Panc1 (cell line): ENCODE results near the gene HNF1B.

ENCODE experiments used
- POLR2AphosphoS5 ChIP-seq: IDR thresholded peaks from 2 replicates; pipeline ENCODE4 v1.6.1; 2012; ENCODE audit warnings: mild to moderate bottlenecking, low read depth, low read length, moderate library complexity
- SIN3A ChIP-seq: IDR thresholded peaks from 2 replicates; pipeline ENCODE4 v1.6.1; 2012; ENCODE audit warnings: low read depth, mild to moderate bottlenecking, low read length, moderate library complexity, borderline replicate concordance; ENCODE audit not compliant: insufficient read depth
- TF ChIP-seq, protein P1 (sequence below): fragments of 450-650 bp; IDR thresholded peaks from 2 replicates; pipeline ENCODE4 v1.5.1; 2017; ENCODE audit warnings: mild to moderate bottlenecking

DNA sequence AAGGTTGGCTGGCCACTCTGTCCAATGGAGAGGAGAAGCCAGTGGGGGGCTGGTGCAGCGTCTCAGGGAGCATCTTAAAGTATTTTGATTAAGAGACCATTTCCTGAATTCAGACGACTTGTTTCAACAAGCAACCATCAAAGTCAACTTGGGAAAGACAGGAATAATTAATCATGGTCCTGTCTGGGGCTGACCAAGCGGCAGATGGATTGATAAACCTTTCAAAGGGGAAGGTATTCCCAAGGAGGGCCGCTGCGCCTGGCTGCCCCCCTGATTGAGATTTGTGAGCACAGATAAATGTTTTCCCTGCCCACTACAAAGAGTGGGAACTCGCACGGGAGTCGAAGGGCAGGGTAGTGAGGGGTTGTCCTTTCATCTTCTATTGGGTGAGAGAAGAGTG is 47.5 kb downstream of the HNF1B start:
- TF ChIP-seq, protein P1, sequence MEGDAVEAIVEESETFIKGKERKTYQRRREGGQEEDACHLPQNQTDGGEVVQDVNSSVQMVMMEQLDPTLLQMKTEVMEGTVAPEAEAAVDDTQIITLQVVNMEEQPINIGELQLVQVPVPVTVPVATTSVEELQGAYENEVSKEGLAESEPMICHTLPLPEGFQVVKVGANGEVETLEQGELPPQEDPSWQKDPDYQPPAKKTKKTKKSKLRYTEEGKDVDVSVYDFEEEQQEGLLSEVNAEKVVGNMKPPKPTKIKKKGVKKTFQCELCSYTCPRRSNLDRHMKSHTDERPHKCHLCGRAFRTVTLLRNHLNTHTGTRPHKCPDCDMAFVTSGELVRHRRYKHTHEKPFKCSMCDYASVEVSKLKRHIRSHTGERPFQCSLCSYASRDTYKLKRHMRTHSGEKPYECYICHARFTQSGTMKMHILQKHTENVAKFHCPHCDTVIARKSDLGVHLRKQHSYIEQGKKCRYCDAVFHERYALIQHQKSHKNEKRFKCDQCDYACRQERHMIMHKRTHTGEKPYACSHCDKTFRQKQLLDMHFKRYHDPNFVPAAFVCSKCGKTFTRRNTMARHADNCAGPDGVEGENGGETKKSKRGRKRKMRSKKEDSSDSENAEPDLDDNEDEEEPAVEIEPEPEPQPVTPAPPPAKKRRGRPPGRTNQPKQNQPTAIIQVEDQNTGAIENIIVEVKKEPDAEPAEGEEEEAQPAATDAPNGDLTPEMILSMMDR = no peak
- TF ChIP-seq POLR2AphosphoS5 (no peak), SIN3A (no peak)
